ENCODE measurements around the gene GPR132.

- TF ChIP-seq CTCF (IDR thresholded peaks at IDR 0.05 in 2 of 3, conservative IDR thresholded peaks at IDR 0.05 in 1 of 3; ENCODE audit: control insufficient read depth in 2 of 3, extremely low read depth in 1 of 3, insufficient read depth in 1 of 3, low read depth in 3 of 3, low read length in 3 of 3) (no peak), CBFB (IDR thresholded peaks at IDR 0.05; ENCODE audit: low read depth) (no peak), ZNF592 (IDR thresholded peaks at IDR 0.05) (no peak), MTA3 (IDR thresholded peaks at IDR 0.05; ENCODE audit: borderline replicate concordance, low read length) (no peak), HDAC6 (IDR thresholded peaks at IDR 0.05; ENCODE audit: unreplicated experiment) (no peak), CEBPB (IDR thresholded peaks at IDR 0.05; ENCODE audit: borderline replicate concordance in 1 of 2, low read depth in 2 of 2, low read length in 2 of 2) (no peak), JUNB (IDR thresholded peaks at IDR 0.05) (no peak)
Measured at GRCh38 chr14:105014032-105014431, 51.2 kb downstream of the GPR132 start.
